ENCODE data around the gene ANO1. TPM values are rescaled to one million over a fixed set of nuclear protein-coding genes. Genes with fewer than 3 reads are reported as not detected.

The ANO1 gene
- total RNA-seq, 6 experiments from 2014 or later: not detected

DNA sequence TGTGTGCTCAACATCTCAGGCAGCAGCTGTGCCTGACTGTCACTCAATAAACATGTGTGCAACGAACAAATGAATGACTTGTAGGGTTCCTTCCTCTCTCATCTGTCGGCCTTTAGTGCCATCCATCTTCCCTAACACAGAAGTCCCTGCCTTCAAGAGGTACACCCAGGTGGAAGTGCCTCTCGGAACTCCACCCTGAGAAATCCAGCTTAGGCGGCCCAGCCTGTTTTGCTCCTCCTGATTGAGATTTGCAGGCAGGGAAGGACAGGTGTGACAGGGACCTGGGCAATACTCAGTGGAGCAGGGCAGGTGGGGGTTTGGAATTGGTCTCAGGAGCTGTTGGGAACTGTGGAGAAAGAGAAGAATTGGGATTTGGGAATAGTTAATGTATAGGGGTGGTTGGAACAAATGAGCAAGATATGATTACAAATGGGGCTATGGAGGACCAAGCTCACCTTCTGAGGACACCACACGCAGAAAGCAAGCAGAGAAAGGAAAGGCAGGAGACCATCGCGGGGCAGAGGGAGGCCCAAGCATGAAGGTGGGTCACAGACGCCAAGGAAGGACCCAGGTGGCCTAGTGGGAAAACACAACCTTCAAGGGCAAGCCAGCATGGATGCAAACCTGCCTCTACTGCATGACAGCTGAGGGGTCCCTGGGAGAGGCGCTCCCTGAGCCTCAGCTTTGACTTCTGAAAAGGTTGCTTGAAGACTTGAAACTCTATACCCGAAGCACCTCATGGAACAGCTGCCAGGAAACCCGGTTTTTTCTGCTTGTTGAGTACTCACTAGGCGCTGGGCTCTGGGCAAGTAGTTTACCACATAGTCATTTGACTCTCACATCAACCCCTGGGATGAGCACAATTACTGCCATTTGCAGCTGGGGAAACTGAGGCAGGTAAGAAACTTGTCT lies 40.9 kb upstream of the ANO1 start:
- Mint-ChIP-seq H3K36me3 (ENCODE audit: low read depth) (peaks cover 15% of the 10 kb centered on the region), H3K9me3 (peaks cover 27% of the 10 kb centered on the region), H3K4me3 (no peak overlapping the region), H3K4me1 (ENCODE audit: low read depth) (no peaks in the 10 kb centered on the region), H3K27ac (no peak overlapping the region), H3K27me3 (ENCODE audit: insufficient read depth) (peaks cover 51% of the 10 kb centered on the region)
- no peak for DNase-seq
- TF ChIP-seq, protein P1, sequence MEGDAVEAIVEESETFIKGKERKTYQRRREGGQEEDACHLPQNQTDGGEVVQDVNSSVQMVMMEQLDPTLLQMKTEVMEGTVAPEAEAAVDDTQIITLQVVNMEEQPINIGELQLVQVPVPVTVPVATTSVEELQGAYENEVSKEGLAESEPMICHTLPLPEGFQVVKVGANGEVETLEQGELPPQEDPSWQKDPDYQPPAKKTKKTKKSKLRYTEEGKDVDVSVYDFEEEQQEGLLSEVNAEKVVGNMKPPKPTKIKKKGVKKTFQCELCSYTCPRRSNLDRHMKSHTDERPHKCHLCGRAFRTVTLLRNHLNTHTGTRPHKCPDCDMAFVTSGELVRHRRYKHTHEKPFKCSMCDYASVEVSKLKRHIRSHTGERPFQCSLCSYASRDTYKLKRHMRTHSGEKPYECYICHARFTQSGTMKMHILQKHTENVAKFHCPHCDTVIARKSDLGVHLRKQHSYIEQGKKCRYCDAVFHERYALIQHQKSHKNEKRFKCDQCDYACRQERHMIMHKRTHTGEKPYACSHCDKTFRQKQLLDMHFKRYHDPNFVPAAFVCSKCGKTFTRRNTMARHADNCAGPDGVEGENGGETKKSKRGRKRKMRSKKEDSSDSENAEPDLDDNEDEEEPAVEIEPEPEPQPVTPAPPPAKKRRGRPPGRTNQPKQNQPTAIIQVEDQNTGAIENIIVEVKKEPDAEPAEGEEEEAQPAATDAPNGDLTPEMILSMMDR (IDR thresholded peaks at IDR 0.05): no peak

- TF ChIP-seq, protein P1 (IDR thresholded peaks at IDR 0.05): no peak
Measured at GRCh38 chr11:70038034-70038834, 39.9 kb upstream of the ANO1 start.

GRCh38 chr11:70040452-70040851 lies 37.7 kb upstream of the ANO1 start:
- Mint-ChIP-seq H3K27me3 (ENCODE audit: insufficient read depth) (peaks cover 34% of the 10 kb centered on the region; the same call in 1 of the 2 replicates), H3K4me1 (ENCODE audit: low read depth) (no peaks in the 10 kb centered on the region), H3K9me3 (peaks cover 39% of the 10 kb centered on the region), H3K27ac (no peak overlapping the region), H3K36me3 (ENCODE audit: low read depth) (peaks cover 24% of the 10 kb centered on the region), H3K4me3 (no peak overlapping the region)
- no peak for DNase-seq
- TF ChIP-seq, protein P1 (IDR thresholded peaks at IDR 0.05): no peak

More at GRCh38 chr11:70038034-70038834, 39.9 kb upstream of the ANO1 start:
- DNase-seq: no peak
- peaks cover 36% of the 10 kb centered on the region for H3K9me3 Mint-ChIP-seq
- H3K4me1 Mint-ChIP-seq (ENCODE audit: low read depth): no peaks in the 10 kb centered on the region
- peaks cover 22% of the 10 kb centered on the region for H3K36me3 Mint-ChIP-seq (ENCODE audit: low read depth)
- no peak overlapping the region for H3K27ac Mint-ChIP-seq
- H3K27me3 Mint-ChIP-seq (ENCODE audit: insufficient read depth): peaks cover 45% of the 10 kb centered on the region
- H3K4me3 Mint-ChIP-seq: no peak overlapping the region

- Mint-ChIP-seq H3K4me1 (ENCODE audit: low read depth) (no peaks in the 10 kb centered on the region), H3K4me3 (no peak overlapping the region), H3K36me3 (ENCODE audit: low read depth) (peaks cover 24% of the 10 kb centered on the region), H3K27ac (no peak overlapping the region), H3K27me3 (ENCODE audit: insufficient read depth) (peaks cover 34% of the 10 kb centered on the region; the same call in 1 of the 2 replicates), H3K9me3 (peaks cover 39% of the 10 kb centered on the region)
- DNase-seq: no peak
- TF ChIP-seq, protein P1 (IDR thresholded peaks at IDR 0.05): no peak
Measured at GRCh38 chr11:70040869-70041501, 37.1 kb upstream of the ANO1 start.

DNA sequence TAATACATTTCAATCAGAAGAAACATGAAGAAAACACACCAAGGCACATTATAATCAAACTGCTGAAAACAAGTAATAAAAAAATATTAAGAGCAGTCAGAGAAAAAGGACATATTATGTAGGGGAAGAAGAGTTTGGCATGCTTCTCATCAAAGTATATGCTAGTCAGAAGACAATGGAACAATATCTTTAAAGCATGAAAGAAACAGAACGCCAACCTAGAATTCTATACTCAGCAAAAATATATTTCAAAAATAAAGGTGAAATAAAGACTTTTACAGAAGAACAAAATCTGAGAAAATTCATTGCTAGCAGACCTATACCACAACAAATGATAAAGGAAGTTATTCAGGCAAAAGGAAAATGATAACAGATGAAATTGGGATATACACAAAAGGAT lies 34.6 kb upstream of the ANO1 start:
- peaks cover 23% of the 10 kb centered on the region for H3K9me3 Mint-ChIP-seq
- no peak overlapping the region for H3K27ac Mint-ChIP-seq
- peaks cover 19% of the 10 kb centered on the region for H3K36me3 Mint-ChIP-seq (ENCODE audit: low read depth)
- TF ChIP-seq, protein P1 (IDR thresholded peaks at IDR 0.05): no peak
- H3K27me3 Mint-ChIP-seq (ENCODE audit: insufficient read depth): peaks cover 21% of the 10 kb centered on the region; the same call in 1 of the 2 replicates
- H3K4me3 Mint-ChIP-seq: no peak overlapping the region
- H3K4me1 Mint-ChIP-seq (ENCODE audit: low read depth): no peaks in the 10 kb centered on the region
- DNase-seq: no peak

All from HFFc6 (cell line).